ENCODE measurements around the gene KRT17. TPM values are rescaled to one million over a fixed set of nuclear protein-coding genes. Genes with fewer than 3 reads are reported as not detected.
"Not testable (repeated sequence)": the region's sequence is repeated elsewhere in the genome, so short reads cannot be mapped to it uniquely, and the experiment has no call there.

KRT17 gene
- total and polyA plus RNA-seq, 2 donors: 33.5 to 72.1 TPM

- Histone ChIP-seq H3K4me3 (ENCODE audit: low read depth, low read length) (no peak overlapping the region), H3K4me1 (ENCODE audit: insufficient read depth) (no peaks in the 10 kb centered on the region), H3K27ac (ENCODE audit: low read depth) (no peak overlapping the region), H3K36me3 (ENCODE audit: insufficient read depth) (no peaks in the 10 kb centered on the region)
- DNase-seq (ENCODE audit: extremely low spot score): no peak
- 65% methylated on average over 7 of the region's 7 CpGs for WGBS
Measured at GRCh38 chr17:41634639-41635038, 10.3 kb upstream of the KRT17 start.

- WGBS: 92% methylated on average over 14 of the region's 14 CpGs
- H3K4me3 ChIP-seq (ENCODE audit: low read depth, low read length): no peak overlapping the region
- no peak for DNase-seq (ENCODE audit: extremely low spot score)
- no peaks in the 10 kb centered on the region for H3K36me3 ChIP-seq (ENCODE audit: insufficient read depth)
- no peaks in the 10 kb centered on the region for H3K4me1 ChIP-seq (ENCODE audit: insufficient read depth)
- H3K27ac ChIP-seq (ENCODE audit: low read depth): no peak overlapping the region
Measured at GRCh38 chr17:41633556-41634199, 9.3 kb upstream of the KRT17 start.

GRCh38 chr17:41632482-41633105 lies 8.2 kb upstream of the KRT17 start:
- Histone ChIP-seq H3K4me3 (ENCODE audit: low read depth, low read length) (no peak overlapping the region), H3K4me1 (ENCODE audit: insufficient read depth) (no peaks in the 10 kb centered on the region), H3K27ac (ENCODE audit: low read depth) (no peak overlapping the region), H3K36me3 (ENCODE audit: insufficient read depth) (no peaks in the 10 kb centered on the region)
- no peak for DNase-seq (ENCODE audit: extremely low spot score)
- 70% methylated on average over 5 of the region's 5 CpGs for WGBS

GRCh38 chr17:41631898-41632285 lies 7.5 kb upstream of the KRT17 start:
- 86% methylated on average over 15 of the region's 15 CpGs for WGBS
- H3K27ac ChIP-seq (ENCODE audit: low read depth): no peak overlapping the region
- no peaks in the 10 kb centered on the region for H3K4me1 ChIP-seq (ENCODE audit: insufficient read depth)
- DNase-seq (ENCODE audit: extremely low spot score): no peak
- no peak overlapping the region for H3K4me3 ChIP-seq (ENCODE audit: low read depth, low read length)
- no peaks in the 10 kb centered on the region for H3K36me3 ChIP-seq (ENCODE audit: insufficient read depth)

GRCh38 chr17:41631025-41631897 lies 6.9 kb upstream of the KRT17 start:
- no peak for DNase-seq (ENCODE audit: extremely low spot score)

GRCh38 chr17:41629826-41630670 lies 5.7 kb upstream of the KRT17 start:
- Histone ChIP-seq H3K27ac (ENCODE audit: low read depth) (no peak overlapping the region), H3K4me3 (ENCODE audit: low read depth, low read length) (no peak overlapping the region), H3K4me1 (ENCODE audit: insufficient read depth) (no peaks in the 10 kb centered on the region), H3K36me3 (ENCODE audit: insufficient read depth) (no peaks in the 10 kb centered on the region)
- WGBS: 88% methylated on average over 13 of the region's 13 CpGs
- no peak for DNase-seq (ENCODE audit: extremely low spot score)

More at GRCh38 chr17:41631025-41631897, 6.9 kb upstream of the KRT17 start:
- no peak overlapping the region for H3K27ac ChIP-seq (ENCODE audit: low read depth)
- H3K36me3 ChIP-seq (ENCODE audit: insufficient read depth): no peaks in the 10 kb centered on the region
- WGBS: 91% methylated on average over 8 of the region's 8 CpGs
- H3K4me3 ChIP-seq (ENCODE audit: low read depth, low read length): no peak overlapping the region
- no peaks in the 10 kb centered on the region for H3K4me1 ChIP-seq (ENCODE audit: insufficient read depth)

- H3K27ac ChIP-seq (ENCODE audit: low read depth): no peak overlapping the region
- no peak for DNase-seq (ENCODE audit: extremely low spot score)
- H3K4me1 ChIP-seq (ENCODE audit: insufficient read depth): peaks cover 2% of the 10 kb centered on the region
- H3K4me3 ChIP-seq (ENCODE audit: low read depth, low read length): no peak overlapping the region
- H3K36me3 ChIP-seq (ENCODE audit: insufficient read depth): no peaks in the 10 kb centered on the region
- WGBS: 81% methylated on average over 10 of the region's 10 CpGs
Measured at GRCh38 chr17:41629316-41629715, 4.9 kb upstream of the KRT17 start.

- 73% methylated on average over 11 of the region's 11 CpGs for WGBS
- DNase-seq (ENCODE audit: extremely low spot score); H3K4me3 ChIP-seq (ENCODE audit: low read depth, low read length); H3K4me1 ChIP-seq (ENCODE audit: insufficient read depth); H3K36me3 ChIP-seq (ENCODE audit: insufficient read depth); H3K27ac ChIP-seq (ENCODE audit: low read depth): not testable (repeated sequence)
Measured at GRCh38 chr17:41628621-41629255, 4.4 kb upstream of the KRT17 start.

- not testable (repeated sequence) for DNase-seq (ENCODE audit: extremely low spot score); H3K36me3 ChIP-seq (ENCODE audit: insufficient read depth); H3K4me1 ChIP-seq (ENCODE audit: insufficient read depth); H3K4me3 ChIP-seq (ENCODE audit: low read depth, low read length); H3K27ac ChIP-seq (ENCODE audit: low read depth)
- 59% methylated on average over 1 of the region's 1 CpG for WGBS
Measured at GRCh38 chr17:41628073-41628370, 3.6 kb upstream of the KRT17 start.

- Histone ChIP-seq H3K4me1 (ENCODE audit: insufficient read depth) (peaks cover 2% of the 10 kb centered on the region), H3K27ac (ENCODE audit: low read depth) (no peak overlapping the region), H3K36me3 (ENCODE audit: insufficient read depth) (no peaks in the 10 kb centered on the region), H3K4me3 (ENCODE audit: low read depth, low read length) (no peak overlapping the region)
- 86% methylated on average over 23 of the region's 23 CpGs for WGBS
- DNase-seq (ENCODE audit: extremely low spot score): no peak
Measured at GRCh38 chr17:41627316-41628072, 3.1 kb upstream of the KRT17 start.

- 82% methylated on average over 5 of the region's 5 CpGs for WGBS
- not testable (repeated sequence) for H3K27ac ChIP-seq (ENCODE audit: low read depth); H3K36me3 ChIP-seq (ENCODE audit: insufficient read depth); H3K4me3 ChIP-seq (ENCODE audit: low read depth, low read length); H3K4me1 ChIP-seq (ENCODE audit: insufficient read depth); DNase-seq (ENCODE audit: extremely low spot score)
Measured at GRCh38 chr17:41626914-41627295, 2.5 kb upstream of the KRT17 start.

- 91% methylated on average over 17 of the region's 17 CpGs for WGBS
- H3K36me3 ChIP-seq (ENCODE audit: insufficient read depth); DNase-seq (ENCODE audit: extremely low spot score): not testable (repeated sequence)
Measured at GRCh38 chr17:41626028-41626913, 1.9 kb upstream of the KRT17 start.

More at GRCh38 chr17:41626028-41626913, 1.9 kb upstream of the KRT17 start:
- H3K4me3 ChIP-seq (ENCODE audit: low read depth, low read length); H3K4me1 ChIP-seq (ENCODE audit: insufficient read depth); H3K27ac ChIP-seq (ENCODE audit: low read depth): not testable (repeated sequence)

All from urinary bladder (tissue), 4 donors.